BJ (cell line): ENCODE data around the gene TMEM52. TPM values are rescaled to one million over a fixed set of nuclear protein-coding genes. Genes with fewer than 3 reads are reported as not detected.

Source experiments
- CTCF ChIA-PET: fragments of 350-600 bp; formaldehyde crosslinking; extraction: SDS; loops from one replicate; lab custom pipeline; 2021; ENCODE audit warnings: antibody characterized with exemption, inconsistent platforms; lab: Yijun Ruan, JAX
- POLR2A ChIA-PET: fragments of 300-600 bp; sonication (Branson Sonifier 250); formaldehyde crosslinking; extraction: SDS; loops from one replicate; lab custom pipeline; 2021; ENCODE audit warnings: antibody characterized with exemption; lab: Charles Lee
- DNase-seq: peaks from one replicate; pipeline ENCODE4 v3.0.0-alpha.2; 2011; ENCODE audit warnings: low read depth
- H3K27me3 ChIP-seq: 2 replicates; pipeline ENCODE4 v1.6.0; 2011; ENCODE audit warnings: low read length; ENCODE audit not compliant: control insufficient read depth, insufficient read depth
- H3K36me3 ChIP-seq: 2 replicates; pipeline ENCODE4 v1.5.1; 2011; ENCODE audit warnings: low read length; ENCODE audit not compliant: control insufficient read depth, insufficient read depth
- H3K4me3 ChIP-seq: 2 replicates; pipeline ENCODE4 v1.5.1; 2011; ENCODE audit warnings: low read depth, mild to moderate bottlenecking, control low read depth, low read length
- polyA plus RNA-seq: library from polyadenylated mRNA; depleted of rRNA; stranded (reverse); fragments of >200 nt; gene quantifications from 2 replicates; pipeline ENCODE4 v1.2.3, GENCODE V29; 2011
- TF ChIP-seq, protein P1 (sequence below): IDR thresholded peaks from 2 replicates; pipeline ENCODE4 v1.5.1; 2011; ENCODE audit warnings: low read depth, mild to moderate bottlenecking, control low read depth, inconsistent platforms, low read length, moderate library complexity; ENCODE audit not compliant: insufficient read depth

TMEM52 gene
- polyA plus RNA-seq, 1 experiment = 1.0 TPM

DNA sequence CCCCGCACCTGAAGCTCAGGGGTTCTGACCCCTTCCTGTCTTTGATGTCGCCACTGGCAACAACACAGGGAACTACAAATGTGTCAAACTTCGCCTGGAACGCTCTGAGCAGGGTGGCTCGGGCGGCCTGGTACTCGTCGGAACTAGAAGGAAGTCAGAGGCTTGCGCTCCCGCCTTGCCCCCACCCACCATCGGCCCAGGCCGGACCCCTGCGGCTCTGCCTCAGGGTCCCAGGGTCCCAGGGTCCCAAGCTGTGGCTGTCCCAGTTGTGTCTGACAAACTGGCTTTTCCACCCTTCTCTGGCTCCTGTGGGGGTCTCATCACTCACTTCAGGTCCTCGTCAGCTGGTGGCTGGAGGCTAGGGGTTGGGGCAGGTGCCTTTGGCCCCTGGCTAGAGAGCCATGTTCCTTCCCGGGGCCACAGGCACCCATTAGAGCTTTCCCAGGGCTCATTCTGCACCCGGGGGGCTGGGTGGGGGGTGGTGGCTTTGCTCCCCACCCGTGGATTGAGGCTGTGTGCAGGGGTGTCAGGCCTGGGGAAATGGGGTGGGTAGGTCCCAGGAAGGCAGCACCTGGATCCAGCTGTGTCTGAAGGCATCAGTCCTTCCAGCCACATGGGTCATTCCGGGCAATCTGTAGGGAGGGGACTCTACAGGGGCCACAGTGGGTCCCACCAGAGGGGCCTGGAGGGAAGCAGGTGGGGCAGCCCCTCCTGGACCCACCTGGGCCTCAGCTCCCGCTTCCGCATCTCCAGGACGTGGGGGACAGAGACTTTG lies 8.0 kb upstream of the TMEM52 start:
- TF ChIP-seq, protein P1, sequence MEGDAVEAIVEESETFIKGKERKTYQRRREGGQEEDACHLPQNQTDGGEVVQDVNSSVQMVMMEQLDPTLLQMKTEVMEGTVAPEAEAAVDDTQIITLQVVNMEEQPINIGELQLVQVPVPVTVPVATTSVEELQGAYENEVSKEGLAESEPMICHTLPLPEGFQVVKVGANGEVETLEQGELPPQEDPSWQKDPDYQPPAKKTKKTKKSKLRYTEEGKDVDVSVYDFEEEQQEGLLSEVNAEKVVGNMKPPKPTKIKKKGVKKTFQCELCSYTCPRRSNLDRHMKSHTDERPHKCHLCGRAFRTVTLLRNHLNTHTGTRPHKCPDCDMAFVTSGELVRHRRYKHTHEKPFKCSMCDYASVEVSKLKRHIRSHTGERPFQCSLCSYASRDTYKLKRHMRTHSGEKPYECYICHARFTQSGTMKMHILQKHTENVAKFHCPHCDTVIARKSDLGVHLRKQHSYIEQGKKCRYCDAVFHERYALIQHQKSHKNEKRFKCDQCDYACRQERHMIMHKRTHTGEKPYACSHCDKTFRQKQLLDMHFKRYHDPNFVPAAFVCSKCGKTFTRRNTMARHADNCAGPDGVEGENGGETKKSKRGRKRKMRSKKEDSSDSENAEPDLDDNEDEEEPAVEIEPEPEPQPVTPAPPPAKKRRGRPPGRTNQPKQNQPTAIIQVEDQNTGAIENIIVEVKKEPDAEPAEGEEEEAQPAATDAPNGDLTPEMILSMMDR = no peak
- H3K27me3 ChIP-seq = no peaks in the 10 kb centered on the region
- POLR2A ChIA-PET = no interaction called here
- DNase-seq = no peak
- CTCF ChIA-PET = no interaction called here
- no peaks in the 10 kb centered on the region for H3K36me3 ChIP-seq
- no peak overlapping the region for H3K4me3 ChIP-seq

DNA sequence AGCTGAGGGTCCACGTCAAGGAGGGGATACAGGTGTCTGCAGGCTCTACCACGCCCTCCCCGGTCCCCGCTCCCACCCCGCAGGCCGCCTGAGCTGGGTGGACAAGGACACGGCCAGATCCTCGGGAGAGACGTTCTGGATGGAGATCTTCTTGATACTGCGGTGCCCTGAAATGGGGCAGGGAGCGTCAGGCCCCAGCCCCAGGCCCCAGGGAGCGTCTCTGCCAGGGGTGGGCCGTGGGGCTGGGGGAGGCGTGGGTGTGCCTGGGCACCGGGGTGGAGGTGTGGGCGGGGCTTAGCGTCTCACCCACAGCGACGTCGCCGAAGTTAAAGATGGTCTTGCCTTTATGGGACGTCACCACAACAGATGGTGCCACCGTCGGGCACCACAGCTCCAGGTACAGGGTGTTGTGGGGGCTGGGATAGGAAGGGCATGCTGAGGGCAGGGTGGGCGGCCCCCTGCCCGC lies 7.3 kb upstream of the TMEM52 start:
- Histone ChIP-seq H3K4me3 (no peak overlapping the region), H3K36me3 (no peaks in the 10 kb centered on the region), H3K27me3 (no peaks in the 10 kb centered on the region)
- ChIA-PET CTCF (no interaction called here), POLR2A (no interaction called here)
- no peak for DNase-seq
- TF ChIP-seq, protein P1 = no peak

DNA sequence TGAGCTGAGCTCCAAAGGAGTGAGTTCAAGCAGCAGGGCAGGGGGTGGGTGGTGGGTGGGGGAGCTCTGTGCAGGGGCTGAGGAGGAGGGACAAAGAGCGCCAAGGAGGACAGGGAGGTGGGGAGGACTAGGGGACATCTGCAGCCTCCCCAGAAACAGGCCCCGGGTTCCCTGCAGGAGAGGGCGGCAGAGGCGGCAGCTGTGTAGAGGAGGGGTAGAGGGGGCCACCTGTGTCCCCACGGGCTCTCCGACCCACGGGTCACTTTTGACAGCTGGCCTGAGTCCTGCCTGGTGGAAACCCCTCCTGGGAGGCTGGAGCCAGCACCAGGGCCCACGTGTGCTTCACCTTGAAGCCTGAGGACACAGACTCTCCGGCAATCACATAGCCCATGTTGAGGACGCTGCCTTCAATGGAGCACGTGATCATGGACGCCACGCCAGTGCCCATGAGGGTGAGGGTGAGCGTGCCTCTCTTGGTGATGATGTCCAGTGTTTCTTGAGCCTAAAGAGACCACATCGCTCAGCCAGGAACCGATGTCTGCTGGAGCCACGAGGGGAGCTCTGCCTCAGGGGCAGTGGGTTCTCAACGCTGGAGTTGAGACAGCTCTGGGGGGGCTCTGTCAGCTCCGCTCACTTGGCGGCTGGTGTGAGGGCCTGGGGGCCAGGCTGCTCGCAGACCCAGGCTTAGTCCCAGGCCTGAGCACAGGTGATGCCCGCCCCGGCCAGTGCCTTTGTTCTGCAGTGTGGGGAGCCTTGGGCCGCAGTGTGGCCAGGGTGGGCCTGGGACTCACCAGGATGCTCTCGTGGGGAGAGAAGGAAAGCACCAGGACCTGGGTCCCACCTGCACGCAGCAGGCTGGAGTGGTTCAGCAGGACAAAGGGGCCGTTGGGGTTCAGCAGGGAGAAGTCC lies 6.6 kb upstream of the TMEM52 start:
- TF ChIP-seq, protein P1 = no peak
- H3K36me3 ChIP-seq = no peaks in the 10 kb centered on the region
- H3K27me3 ChIP-seq = no peaks in the 10 kb centered on the region
- H3K4me3 ChIP-seq = no peak overlapping the region
- CTCF ChIA-PET = interaction anchor here (0.7 kb wide), 2 partner anchors 15 to 19 kb away, joined by 3 to 4 read pairs; no protein-coding TSS in a partner anchor
- DNase-seq = no peak
- POLR2A ChIA-PET = no interaction called here

DNA sequence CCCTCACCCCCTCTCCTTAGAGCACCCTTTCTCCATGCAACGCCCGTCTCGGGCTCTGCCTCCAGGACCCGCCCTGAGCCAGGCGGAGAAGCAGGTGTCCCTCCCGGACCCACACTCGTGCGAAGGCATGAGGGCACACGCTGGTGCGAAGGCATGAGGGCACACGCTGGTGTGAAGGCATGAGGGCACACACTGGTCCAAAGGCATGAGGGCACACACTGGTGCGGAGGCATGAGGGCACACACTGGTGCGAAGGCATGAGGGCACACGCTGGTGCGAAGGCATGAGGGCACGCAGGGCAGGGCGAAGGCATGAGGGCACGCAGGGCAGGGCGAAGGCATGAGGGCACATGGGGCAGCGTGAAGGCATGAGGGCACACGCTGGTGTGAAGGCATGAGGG lies 5.8 kb upstream of the TMEM52 start:
- H3K36me3 ChIP-seq = no peaks in the 10 kb centered on the region
- TF ChIP-seq, protein P1 = no peak
- H3K27me3 ChIP-seq = no peaks in the 10 kb centered on the region
- DNase-seq = no peak
- CTCF ChIA-PET = interaction anchor here (0.7 to 1.2 kb wide), 3 partner anchors 16 to 20 kb away, joined by 3 to 4 read pairs (median 3); no protein-coding TSS in a partner anchor
- POLR2A ChIA-PET = no interaction called here
- H3K4me3 ChIP-seq = no peak overlapping the region

DNA sequence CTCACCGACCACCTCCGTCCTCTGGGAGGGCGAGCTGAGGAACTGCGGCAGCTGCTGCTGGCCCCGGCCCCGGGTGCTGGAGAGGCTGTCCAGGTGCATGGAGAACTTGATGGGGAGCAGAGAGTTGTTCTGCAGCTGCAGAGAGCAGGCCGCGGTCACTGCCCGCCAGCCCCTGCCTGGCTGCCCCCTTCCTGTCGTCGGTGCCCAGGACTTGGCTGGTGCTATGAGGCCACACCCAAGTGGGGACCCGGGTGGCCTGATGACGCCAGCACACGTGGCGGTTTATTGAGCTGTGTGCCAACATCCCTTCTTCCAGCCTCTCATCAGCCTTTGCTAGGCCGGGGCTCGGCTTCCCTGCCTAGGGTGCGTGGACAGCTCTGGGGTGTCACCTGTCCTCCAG lies 5.3 kb upstream of the TMEM52 start:
- DNase-seq = no peak
- CTCF ChIA-PET = interaction anchor here (1.2 kb wide), 1 partner anchor 20 kb away, joined by 3 read pairs; no protein-coding TSS in a partner anchor
- H3K4me3 ChIP-seq = no peak overlapping the region
- TF ChIP-seq, protein P1 = no peak
- H3K36me3 ChIP-seq = no peaks in the 10 kb centered on the region
- no peaks in the 10 kb centered on the region for H3K27me3 ChIP-seq
- POLR2A ChIA-PET = no interaction called here
